K562 (cell line): ENCODE measurements around the gene GCSAM. TPM values are rescaled to one million over a fixed set of nuclear protein-coding genes. Genes with fewer than 3 reads are reported as not detected.

Experiments used
- ATAC-seq: fragments of 200-7000 bp; cut with Tn5 transposase; 3 replicates; pipeline ENCODE4 v1.9.1; 2020; ENCODE audit warnings: moderate library complexity
- BruUV-seq: library from RNA; stranded (reverse); fragments of 400-500 nt; replicated peaks from 2 replicates; lab custom pipeline; 2021; lab: Mats Ljungman, UMichigan
- CTCF ChIA-PET: fragments of 300-600 bp; formaldehyde crosslinking; extraction: SDS; loops from one replicate; lab custom pipeline; 2021; ENCODE audit warnings: low intra/inter-chr PET ratio; lab: Yijun Ruan, JAX
- POLR2A ChIA-PET: fragments of 300-600, 350-650 bp; sonication (Branson Sonifier 250); formaldehyde crosslinking; extraction: SDS; loops from one replicate; lab custom pipeline; 2021; ENCODE audit warnings: antibody characterized with exemption, inconsistent platforms; lab: Yijun Ruan, JAX
- DNase-seq, 4 experiments: peaks; one replicate each; pipeline versions ENCODE4 v3.0.0 to v3.0.0-alpha.2; 2011 to 2018; ENCODE audit warnings: low spot score in 3 of 4, mixed read lengths in 3 of 4; ENCODE audit errors: extremely low read depth in 1 of 4
- FAIRE-seq: peaks from 2 replicates; lab custom pipeline; 2011; peaks lifted over from hg19 to GRCh38; lab: Jason Lieb, UNC
- H2AFZ ChIP-seq: 2 replicates; pipeline ENCODE4 v1.6.0; 2011; ENCODE audit warnings: low read depth, low read length, control low read depth, inconsistent platforms
- H3K27ac ChIP-seq: fragments of 200-600 bp; 3 replicates; pipeline ENCODE4 v1.8.0; 2011; ENCODE audit warnings: low read depth, mild to moderate bottlenecking, control low read depth, inconsistent platforms, low read length, moderate library complexity, mixed read lengths; ENCODE audit errors: extremely low read depth
- H3K27me3 ChIP-seq, 2 experiments: fragments of 300-600 bp in 1 of 2; 2 replicates in 1 of 2; 3 replicates in 1 of 2; pipeline versions ENCODE4 v1.6.0 to v1.8.0; 2011; ENCODE audit warnings: inconsistent platforms in 2 of 2, low read length in 2 of 2, mild to moderate bottlenecking in 1 of 2, mixed read lengths in 1 of 2, moderate library complexity in 1 of 2; ENCODE audit not compliant: control insufficient read depth in 2 of 2, insufficient read depth in 2 of 2
- H3K36me3 ChIP-seq: fragments of 300-600 bp; 3 replicates; pipeline ENCODE4 v1.8.0; 2011; ENCODE audit warnings: mild to moderate bottlenecking, low read length, inconsistent platforms; ENCODE audit not compliant: control insufficient read depth, insufficient read depth
- H3K4me1 ChIP-seq, 2 experiments: fragments of 200-600 bp in 1 of 2; replicated peaks in 1 of 2; 2 replicates in 1 of 2; 3 replicates in 1 of 2; pipeline versions ENCODE4 v1.5.1 to v1.8.0; 2011; ENCODE audit warnings: inconsistent platforms in 2 of 2, low read length in 2 of 2, mild to moderate bottlenecking in 1 of 2, mixed read lengths in 1 of 2, moderate library complexity in 1 of 2; ENCODE audit not compliant: control insufficient read depth in 2 of 2, insufficient read depth in 2 of 2
- H3K4me2 ChIP-seq: 2 replicates; pipeline ENCODE4 v1.6.1; 2011; ENCODE audit warnings: low read length, control low read depth, inconsistent platforms, mixed read lengths; ENCODE audit not compliant: insufficient read depth
- H3K4me3 ChIP-seq: fragments of 200-600 bp; sonication (generic), shearing (Covaris generic); 2 replicates; pipeline ENCODE4 v1.5.1; 2016; ENCODE audit warnings: control low read depth, inconsistent platforms
- H3K79me2 ChIP-seq: fragments of 200-600 bp; 3 replicates; pipeline ENCODE4 v1.8.0; 2011; ENCODE audit warnings: low read length, inconsistent platforms; ENCODE audit not compliant: control insufficient read depth, insufficient read depth
- H3K9ac ChIP-seq, 2 experiments: 2 replicates each; pipeline versions ENCODE4 v1.6.0 to v1.6.1; 2011; ENCODE audit warnings: low read depth in 2 of 2, low read length in 2 of 2, control low read depth in 1 of 2, inconsistent platforms in 1 of 2, mild to moderate bottlenecking in 1 of 2, mixed read lengths in 1 of 2; ENCODE audit not compliant: insufficient read depth in 1 of 2
- H3K9me1 ChIP-seq: one replicate; pipeline ENCODE4 v1.6.0; 2011; ENCODE audit warnings: inconsistent platforms, mild to moderate bottlenecking, low read length, moderate library complexity; ENCODE audit not compliant: control insufficient read depth, insufficient read depth
- H3K9me3 ChIP-seq: replicated peaks from 2 replicates; pipeline ENCODE4 v1.5.1; 2011; ENCODE audit warnings: low read depth, low read length, inconsistent platforms; ENCODE audit not compliant: control insufficient read depth, insufficient read depth
- H4K20me1 ChIP-seq: replicated peaks from 2 replicates; pipeline ENCODE4 v1.6.1; 2011; ENCODE audit warnings: low read length, inconsistent platforms, mixed read lengths; ENCODE audit not compliant: control insufficient read depth, insufficient read depth
- BRD4 ChIP-seq: fragments of 200-600 bp; sonication (generic); IDR thresholded peaks from 2 replicates; pipeline ENCODE4 v1.6.1; 2017; ENCODE audit warnings: inconsistent platforms
- CBX1 ChIP-seq: sonication (generic); IDR thresholded peaks from 2 replicates; pipeline ENCODE4 v1.6.1; 2016; ENCODE audit warnings: antibody characterized with exemption, low read depth, mild to moderate bottlenecking
- ELF4 ChIP-seq: fragments of 450-650 bp; formaldehyde crosslinking; IDR thresholded peaks from 2 replicates; pipeline ENCODE4 v1.4.0; 2022; ENCODE audit warnings: missing genetic modification characterization
- IFI16 ChIP-seq: fragments of 250-450 bp; sonication (Bioruptor Pico); IDR thresholded peaks from 2 replicates; pipeline ENCODE4 v2.1.2; 2022; ENCODE audit warnings: mild to moderate bottlenecking, inconsistent platforms
- KLF13 ChIP-seq: fragments of 450-650 bp; IDR thresholded peaks from 2 replicates; pipeline ENCODE4 v1.6.1; 2016; ENCODE audit warnings: missing genetic modification characterization, low read depth, mild to moderate bottlenecking, missing compliant biosample characterization, moderate library complexity, borderline replicate concordance
- PRPF4 ChIP-seq: fragments of 200-400 bp; formaldehyde crosslinking; IDR thresholded peaks from one replicate; pipeline ENCODE4 v1.6.1; 2017; ENCODE audit warnings: low read length, low read depth, mild to moderate bottlenecking; ENCODE audit not compliant: insufficient read depth, poor library complexity, severe bottlenecking
- TCF7 ChIP-seq: sonication (generic); IDR thresholded peaks from 2 replicates; pipeline ENCODE4 v1.6.1; 2016; ENCODE audit warnings: antibody characterized with exemption, borderline replicate concordance
- YBX1 ChIP-seq: fragments of 450-650 bp; IDR thresholded peaks from 2 replicates; pipeline ENCODE4 v1.7.1; 2016; ENCODE audit warnings: mild to moderate bottlenecking
- ZNF274 ChIP-seq: IDR thresholded peaks from 2 replicates; pipeline ENCODE4 v1.6.1; 2011; ENCODE audit warnings: low read depth, mild to moderate bottlenecking, low read length, moderate library complexity, borderline replicate concordance
- ZNF282 ChIP-seq: sonication (generic); formaldehyde crosslinking; IDR thresholded peaks from 2 replicates; pipeline ENCODE4 v1.8.1; 2023; ENCODE audit warnings: missing genetic modification reagents
- ZNF830 ChIP-seq: fragments of 250-450 bp; sonication (Bioruptor Pico); IDR thresholded peaks from 2 replicates; pipeline ENCODE4 v1.5.0; 2021; ENCODE audit warnings: mild to moderate bottlenecking
- ZSCAN32 ChIP-seq: fragments of 450-650 bp; formaldehyde crosslinking; IDR thresholded peaks from 2 replicates; pipeline ENCODE4 v1.4.0; 2020; ENCODE audit warnings: mild to moderate bottlenecking, moderate library complexity
- WGBS: fragments of 100-300 bp; shearing (Covaris generic); methylation state at CpG from one replicate; pipeline ENCODE4 v1.1.6; 2016; ENCODE audit warnings: low coverage, mixed read lengths; ENCODE audit not compliant: insufficient coverage; ENCODE audit errors: missing lambda C conversion rate; 5-methylcytosine and 5-hydroxymethylcytosine counted together
- in situ Hi-C: fragments of 300-500 bp; cut with MboI; formaldehyde crosslinking; loops from 4 replicates; pipeline ENCODE4 v1.15.0; 2018; ENCODE audit warnings: inconsistent platforms, mixed read lengths
- intact Hi-C: fragments of 100-400 bp; cut with micrococcal nuclease; formaldehyde crosslinking; loops from 2 replicates; pipeline ENCODE4 v1.14.2; 2022
- polyA plus RNA-seq, 8 experiments: library from polyadenylated mRNA; depleted of rRNA in 4 of 8; stranded (reverse) in 5 of 8; unstranded in 3 of 8; fragments of >200 nt; fragmentation: Nextera tagmentation in 2 of 8; fragmentation: Illumina TruSeq in 1 of 8; extraction: Ambion mirVana in 2 of 8; extraction: Trizol in 1 of 8; gene quantifications; 2 replicates each; pipeline versions ENCODE4 v1.2.1 to v1.2.3, GENCODE V29; 2011 to 2014; ENCODE audit warnings: inconsistent platforms in 1 of 8, missing spikeins in 1 of 8
- total RNA-seq, 7 experiments: library from RNA; depleted of rRNA in 6 of 7; stranded (reverse); fragments of >200 nt in 6 of 7; fragmentation: Illumina TruSeq in 2 of 7; extraction: Trizol in 2 of 7; gene quantifications; 2 replicates each; pipeline versions ENCODE4 v1.2.1 to v1.2.3, GENCODE V29; 2011 to 2021; ENCODE audit warnings: low replicate concordance in 1 of 7
- TF ChIP-seq, protein P1 (sequence below), 2 experiments: IDR thresholded peaks; 2 replicates each; pipeline ENCODE4 v1.6.1; 2011; ENCODE audit warnings: borderline replicate concordance in 1 of 2, control low read depth in 1 of 2, low read depth in 1 of 2, low read length in 1 of 2, mild to moderate bottlenecking in 1 of 2, mixed read lengths in 1 of 2, moderate library complexity in 1 of 2; ENCODE audit not compliant: insufficient read depth in 1 of 2, insufficient read length in 1 of 2, poor library complexity in 1 of 2, severe bottlenecking in 1 of 2; ENCODE audit errors: extremely low read depth in 1 of 2
- TF ChIP-seq, protein P2 (sequence below): IDR thresholded peaks from 2 replicates; pipeline ENCODE4 v1.6.1; 2012; ENCODE audit warnings: low read depth, low read length, improper control_type of control experiment, borderline replicate concordance

Gene GCSAM
- total and polyA plus RNA-seq, 9 of the 15 experiments (the other 6 are each of a cell fraction or from before 2014, with no cell fraction given), result 0.10 TPM; not detected in 8

DNA sequence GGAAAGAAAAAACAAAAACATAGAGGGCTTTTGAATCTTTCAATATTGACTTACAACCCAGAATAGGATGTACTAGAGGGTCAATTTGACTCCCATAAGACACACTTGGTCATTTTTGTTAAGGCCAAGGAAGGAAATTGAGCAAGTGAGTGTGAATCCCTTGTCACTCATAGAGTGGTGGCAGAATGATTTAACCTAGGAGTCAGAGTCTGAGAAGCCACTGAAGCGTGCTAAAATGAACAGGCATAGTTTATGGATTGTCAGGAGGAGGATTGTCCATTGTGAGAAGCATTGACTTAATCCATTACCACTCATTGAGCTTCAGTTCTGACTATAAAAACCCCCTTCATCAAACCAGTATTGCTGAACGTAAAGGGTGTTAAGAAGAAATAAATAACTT is 8.2 kb upstream of the GCSAM start:
- no TSS peak for BruUV-seq
- Histone ChIP-seq H3K9me1 (no peaks in the 10 kb centered on the region), H3K4me3 (no peak overlapping the region), H3K4me2 (no peak overlapping the region), H3K9ac (no peak overlapping the region), H2AFZ (no peak overlapping the region), H4K20me1 (no peaks in the 10 kb centered on the region), H3K27ac (no peak overlapping the region), H3K9me3 (no peaks in the 10 kb centered on the region), H3K79me2 (no peaks in the 10 kb centered on the region), H3K4me1 (no peaks in the 10 kb centered on the region), H3K27me3 (no peaks in the 10 kb centered on the region), H3K36me3 (no peaks in the 10 kb centered on the region)
- in situ Hi-C loops, result no loop called here
- ATAC-seq, result no peak
- FAIRE-seq, result no peak
- intact Hi-C loops, result no loop called here
- DNase-seq, result no peak
- ChIA-PET CTCF (no interaction called here), POLR2A (no interaction called here)
- 0% methylated on average over 2 of the region's 2 CpGs for WGBS
- TF ChIP-seq, protein P1, sequence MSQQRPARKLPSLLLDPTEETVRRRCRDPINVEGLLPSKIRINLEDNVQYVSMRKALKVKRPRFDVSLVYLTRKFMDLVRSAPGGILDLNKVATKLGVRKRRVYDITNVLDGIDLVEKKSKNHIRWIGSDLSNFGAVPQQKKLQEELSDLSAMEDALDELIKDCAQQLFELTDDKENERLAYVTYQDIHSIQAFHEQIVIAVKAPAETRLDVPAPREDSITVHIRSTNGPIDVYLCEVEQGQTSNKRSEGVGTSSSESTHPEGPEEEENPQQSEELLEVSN (IDR thresholded peaks at IDR 0.05; ENCODE audit: borderline replicate concordance in 1 of 2, extremely low read depth in 1 of 2, insufficient read depth in 1 of 2, insufficient read length in 1 of 2, low read depth in 1 of 2, low read length in 1 of 2, poor library complexity in 1 of 2, severe bottlenecking in 1 of 2), result no peak
- no peak for TF ChIP-seq PRPF4
- TF ChIP-seq, protein P2, sequence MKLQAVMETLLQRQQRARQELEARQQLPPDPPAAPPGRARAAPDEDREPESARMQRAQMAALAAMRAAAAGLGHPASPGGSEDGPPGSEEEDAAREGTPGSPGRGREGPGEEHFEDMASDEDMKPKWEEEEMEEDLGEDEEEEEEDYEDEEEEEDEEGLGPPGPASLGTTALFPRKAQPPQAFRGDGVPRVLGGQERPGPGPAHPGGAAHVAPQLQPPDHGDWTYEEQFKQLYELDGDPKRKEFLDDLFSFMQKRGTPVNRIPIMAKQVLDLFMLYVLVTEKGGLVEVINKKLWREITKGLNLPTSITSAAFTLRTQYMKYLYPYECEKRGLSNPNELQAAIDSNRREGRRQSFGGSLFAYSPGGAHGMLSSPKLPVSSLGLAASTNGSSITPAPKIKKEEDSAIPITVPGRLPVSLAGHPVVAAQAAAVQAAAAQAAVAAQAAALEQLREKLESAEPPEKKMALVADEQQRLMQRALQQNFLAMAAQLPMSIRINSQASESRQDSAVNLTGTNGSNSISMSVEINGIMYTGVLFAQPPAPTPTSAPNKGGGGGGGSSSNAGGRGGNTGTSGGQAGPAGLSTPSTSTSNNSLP, result no peak
- no peak for TF ChIP-seq BRD4
- TF ChIP-seq ZNF830 (CRISPR knock-in tag), result no peak
- no peak for TF ChIP-seq TCF7
- no peak for TF ChIP-seq ELF4 (CRISPR knock-in tag)
- no peak for TF ChIP-seq CBX1
- TF ChIP-seq ZNF274, result no peak
- no peak for TF ChIP-seq ZSCAN32
- TF ChIP-seq YBX1, result no peak
- no peak for TF ChIP-seq KLF13
- TF ChIP-seq IFI16 (CRISPR knock-in tag), result no peak
- no peak for TF ChIP-seq ZNF282 (CRISPR knock-in tag)
- TF ChIP-seq, all 486 proteins: peak for 0
